GM12892 (cell line): ENCODE results near the gene NCBP3.

ENCODE experiments used
- DNase-seq: peaks from one replicate; pipeline ENCODE4 v3.0.0; 2011; ENCODE audit not compliant: insufficient read length
- FAIRE-seq: peaks from 2 replicates; lab custom pipeline; 2011; peaks lifted over from hg19 to GRCh38; lab: Jason Lieb, UNC
- POLR2A ChIP-seq: IDR thresholded peaks from 2 replicates; pipeline ENCODE4 v1.6.1; 2011; ENCODE audit warnings: low read depth, low read length, control low read depth
- POLR2AphosphoS5 ChIP-seq: IDR thresholded peaks from 2 replicates; pipeline ENCODE4 v1.6.1; 2011; ENCODE audit warnings: low read depth, low read length, control low read depth
- TAF1 ChIP-seq: IDR thresholded peaks from 2 replicates; pipeline ENCODE4 v1.6.1; 2011; ENCODE audit warnings: low read depth, mild to moderate bottlenecking, control low read depth, low read length, borderline replicate concordance

NCBP3 gene

DNA sequence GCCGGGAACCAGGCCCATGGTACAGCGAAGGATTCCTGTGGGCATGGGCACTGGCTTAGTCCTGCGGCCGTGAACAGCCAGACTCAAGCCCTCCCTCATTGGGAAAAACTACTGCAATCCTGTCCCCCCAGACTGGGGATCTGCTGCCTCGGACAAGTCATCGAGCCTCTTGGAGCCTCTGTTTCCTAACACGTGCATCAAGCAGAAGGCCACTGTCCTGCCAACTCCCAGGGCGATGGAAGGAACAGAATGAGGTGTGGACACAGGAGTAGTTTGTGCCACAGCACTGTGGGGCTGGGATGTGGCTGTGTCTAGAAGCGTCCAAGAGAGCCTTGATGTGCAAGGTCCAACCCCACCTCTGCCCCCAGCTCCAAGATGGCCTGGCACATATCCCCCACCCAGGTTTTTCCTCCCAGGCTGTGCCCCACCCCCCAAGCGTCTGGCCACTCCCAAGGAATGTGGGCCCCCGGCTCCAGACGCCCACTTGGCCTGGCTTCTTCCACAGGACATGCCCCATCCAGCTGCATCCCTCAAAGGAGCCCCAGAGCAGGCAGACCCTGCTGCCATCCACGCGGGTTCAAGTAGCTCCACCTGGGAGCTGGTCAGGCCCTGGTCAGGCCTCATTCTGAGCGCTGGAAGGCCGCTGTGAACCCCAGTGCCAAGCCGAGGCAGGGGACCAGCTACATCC is 43.4 kb upstream of the NCBP3 start:
- DNase-seq, result no peak
- FAIRE-seq, result no peak
- TF ChIP-seq POLR2A (no peak), TAF1 (no peak), POLR2AphosphoS5 (no peak)

DNA sequence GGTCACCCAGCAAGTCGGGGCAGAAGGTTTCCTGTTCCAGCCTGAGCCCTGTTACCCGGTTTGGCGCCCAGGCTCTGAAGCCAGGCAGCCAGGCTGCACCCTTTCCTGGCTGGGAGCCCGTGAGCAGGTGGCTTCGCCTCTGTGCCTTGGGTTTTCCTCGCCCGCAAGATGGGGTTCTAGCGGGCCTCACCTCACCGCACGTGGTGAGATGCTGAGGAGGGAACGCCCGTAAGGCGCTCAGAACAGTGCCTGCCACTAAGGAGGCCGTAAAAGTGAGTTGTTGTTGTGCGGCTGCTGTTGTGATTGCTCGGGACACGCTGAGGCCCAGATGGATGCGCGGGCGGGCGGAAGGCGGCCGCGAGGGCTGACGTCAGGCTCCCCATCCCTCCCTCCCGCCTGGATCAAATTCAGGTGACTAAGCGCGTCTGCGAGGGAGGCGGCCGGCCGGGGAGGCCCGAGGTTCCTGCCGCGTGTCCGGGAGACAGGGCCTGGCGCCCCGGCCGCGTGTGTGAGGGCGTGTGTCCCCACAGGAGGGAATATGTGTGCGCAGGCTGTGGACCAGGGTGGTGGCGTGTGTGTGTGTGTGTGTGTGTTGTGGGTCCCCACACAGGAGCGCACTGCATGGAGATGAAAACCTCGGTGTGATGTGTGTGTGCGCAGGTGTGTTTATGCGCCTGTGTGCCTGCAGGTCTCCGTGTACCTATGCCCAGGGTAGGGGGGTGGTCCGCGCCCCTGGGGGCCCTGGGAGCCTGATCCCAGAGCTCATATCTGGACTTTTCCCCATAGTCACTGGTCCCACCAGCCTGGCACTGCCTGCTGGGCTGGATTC is 42.5 kb upstream of the NCBP3 start:
- DNase-seq, result no peak
- TF ChIP-seq TAF1 (no peak), POLR2A (no peak), POLR2AphosphoS5 (no peak)
- FAIRE-seq, result no peak

DNA sequence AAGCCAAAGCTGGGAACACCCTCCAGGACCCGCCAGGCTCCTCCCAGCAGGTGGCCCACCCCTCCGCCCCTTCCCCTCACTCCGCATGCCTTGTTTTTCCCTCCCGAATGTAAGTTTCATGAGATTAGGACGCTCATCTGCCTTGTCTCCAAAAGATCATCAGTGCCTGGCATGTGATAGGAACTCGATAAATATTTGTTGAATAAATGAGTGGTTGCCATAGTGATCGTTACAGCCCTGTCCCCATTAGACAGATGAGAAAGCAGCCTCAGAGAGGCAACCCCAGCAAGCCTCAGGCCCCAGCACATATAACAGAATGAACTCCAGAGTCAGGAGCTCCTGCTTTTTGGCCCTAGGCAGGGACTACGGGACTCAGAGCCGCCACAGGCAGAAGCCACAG is 41.8 kb upstream of the NCBP3 start:
- FAIRE-seq (no peak), DNase-seq (no peak)
- TF ChIP-seq POLR2AphosphoS5 (no peak), TAF1 (no peak), POLR2A (no peak)

DNA sequence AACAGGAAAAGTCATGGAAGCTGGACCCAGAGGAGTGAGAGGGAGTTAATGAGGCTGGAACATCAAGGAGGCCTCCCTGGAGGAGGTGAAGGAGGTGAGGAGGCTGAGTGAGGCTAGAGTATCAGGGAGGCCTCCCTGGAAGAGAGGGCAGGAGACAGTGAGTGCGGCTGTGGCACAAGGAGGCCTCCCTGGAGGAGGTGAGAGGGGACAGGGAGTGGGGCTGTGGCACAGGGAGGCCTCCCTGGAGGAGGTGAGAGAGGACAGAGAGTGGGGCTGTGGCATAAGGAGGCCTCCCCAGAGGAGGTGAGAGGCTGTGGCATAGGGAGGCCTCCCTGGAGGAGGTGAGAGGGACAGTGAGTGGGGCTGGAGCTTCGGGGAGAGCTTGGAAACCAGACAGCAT is 41.3 kb upstream of the NCBP3 start:
- no peak for FAIRE-seq
- TF ChIP-seq POLR2A (no peak), TAF1 (no peak), POLR2AphosphoS5 (no peak)

DNA sequence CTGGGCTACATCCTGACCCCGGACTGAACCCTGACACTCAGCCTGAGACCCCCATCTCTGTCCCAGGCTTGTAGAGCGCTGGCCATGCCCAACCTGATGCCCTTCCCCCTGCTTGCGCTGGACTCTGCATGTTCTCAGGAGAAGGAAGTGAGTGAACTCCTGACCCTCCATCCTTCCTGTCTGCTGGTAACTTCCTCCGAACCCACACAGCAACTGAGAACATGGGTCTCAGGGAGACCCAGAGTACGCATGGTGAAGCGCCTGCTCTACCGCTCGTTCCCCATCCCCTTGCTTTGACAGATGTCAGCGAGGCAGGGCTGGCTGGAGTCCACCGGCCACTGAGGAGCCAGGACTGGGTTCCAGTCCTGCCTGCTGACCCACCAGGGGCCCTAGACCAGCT is 40.7 kb upstream of the NCBP3 start:
- FAIRE-seq, result no peak
- no peak for DNase-seq
- TF ChIP-seq TAF1 (no peak), POLR2AphosphoS5 (no peak), POLR2A (no peak)

More for the DNA sequence above, 41.3 kb upstream of the NCBP3 start:
- DNase-seq, result no peak

DNA sequence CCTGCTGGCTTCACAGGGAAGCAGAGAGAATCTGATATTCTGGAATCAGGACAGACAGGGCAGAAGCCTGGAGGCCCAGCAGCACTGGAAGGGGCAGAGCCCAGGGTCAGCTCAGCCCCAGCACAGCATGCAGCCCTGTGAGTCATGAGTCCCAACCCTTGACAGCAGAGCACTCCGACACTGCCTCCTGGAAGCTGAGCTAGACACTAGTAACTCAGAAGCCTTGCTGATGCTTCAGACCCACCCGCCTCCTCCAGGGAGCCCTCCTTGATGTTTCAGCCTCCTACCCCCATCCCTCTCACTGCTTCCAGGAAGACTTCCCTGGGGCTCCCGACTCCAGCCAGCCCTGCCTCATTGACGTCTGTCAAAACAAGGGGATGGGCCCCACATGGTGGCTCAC is 39.9 kb upstream of the NCBP3 start:
- DNase-seq, result no peak
- TF ChIP-seq TAF1, result no peak
- TF ChIP-seq POLR2AphosphoS5, result no peak
- no peak for TF ChIP-seq POLR2A
- no peak for FAIRE-seq

DNA sequence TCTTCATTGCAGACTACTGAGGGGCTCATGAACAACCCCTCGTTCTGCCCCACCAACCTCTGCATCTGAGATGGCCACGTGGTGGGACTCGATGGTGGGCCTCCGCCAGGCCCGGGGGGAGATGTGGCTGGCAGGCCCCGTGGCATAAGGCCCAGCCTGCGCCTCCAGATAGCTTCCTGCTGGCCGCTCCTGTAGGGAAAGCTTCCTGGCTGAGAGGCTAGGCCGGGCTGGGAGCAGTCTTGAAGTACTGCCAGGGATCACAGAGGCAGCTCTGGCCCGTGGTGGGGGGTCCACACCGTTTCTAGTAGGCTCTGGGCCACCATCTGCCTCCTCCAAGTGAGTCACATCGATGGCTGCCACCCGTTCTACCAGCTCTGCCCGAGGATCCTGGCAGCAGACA is 39.2 kb upstream of the NCBP3 start:
- TF ChIP-seq POLR2AphosphoS5 (no peak), TAF1 (no peak), POLR2A (no peak)
- DNase-seq, result no peak
- FAIRE-seq, result no peak

DNA sequence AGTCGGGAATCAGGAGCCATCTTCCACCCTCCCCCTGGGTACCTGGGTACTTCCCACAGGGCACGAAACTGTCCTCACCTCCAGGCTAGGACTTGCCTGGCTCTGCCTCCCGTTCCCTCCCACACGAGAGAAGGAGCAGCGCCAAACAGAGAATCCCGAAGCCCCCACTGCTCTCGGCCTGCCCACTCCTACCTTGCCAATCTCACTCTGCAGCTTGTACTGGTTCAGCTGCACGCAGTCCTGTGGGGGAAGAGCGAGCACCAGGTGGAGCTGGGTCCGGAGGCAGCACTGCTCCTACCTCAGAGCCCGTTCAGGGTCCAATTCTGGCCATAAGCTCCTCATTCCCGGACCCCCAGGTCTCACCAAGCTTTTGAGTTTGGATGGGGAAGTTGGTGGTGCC is 38.1 kb upstream of the NCBP3 start:
- DNase-seq (no peak), FAIRE-seq (no peak)
- TF ChIP-seq TAF1 (no peak), POLR2A (no peak), POLR2AphosphoS5 (no peak)

DNA sequence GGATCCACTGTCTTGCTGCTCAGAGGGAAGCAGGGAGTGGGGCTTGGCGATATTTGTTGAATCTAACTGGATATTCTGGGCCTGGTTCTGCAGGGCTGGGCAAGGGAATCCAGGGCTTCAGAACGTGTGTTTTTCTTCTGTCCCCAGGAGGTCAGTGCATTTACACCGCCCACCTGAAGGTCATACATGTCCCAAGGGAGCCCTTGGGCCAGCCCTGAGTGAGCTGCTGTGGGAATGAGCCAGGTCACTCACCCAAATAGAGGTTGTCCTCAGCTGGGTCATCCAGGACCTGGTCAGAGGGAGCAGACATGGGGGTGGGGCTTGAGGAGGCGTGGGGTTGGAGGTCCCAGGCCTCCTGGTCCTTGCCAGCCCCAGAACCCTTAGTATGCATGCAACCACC is 36.2 kb upstream of the NCBP3 start:
- TF ChIP-seq POLR2A (no peak), POLR2AphosphoS5 (no peak), TAF1 (no peak)
- DNase-seq (no peak), FAIRE-seq (no peak)

DNA sequence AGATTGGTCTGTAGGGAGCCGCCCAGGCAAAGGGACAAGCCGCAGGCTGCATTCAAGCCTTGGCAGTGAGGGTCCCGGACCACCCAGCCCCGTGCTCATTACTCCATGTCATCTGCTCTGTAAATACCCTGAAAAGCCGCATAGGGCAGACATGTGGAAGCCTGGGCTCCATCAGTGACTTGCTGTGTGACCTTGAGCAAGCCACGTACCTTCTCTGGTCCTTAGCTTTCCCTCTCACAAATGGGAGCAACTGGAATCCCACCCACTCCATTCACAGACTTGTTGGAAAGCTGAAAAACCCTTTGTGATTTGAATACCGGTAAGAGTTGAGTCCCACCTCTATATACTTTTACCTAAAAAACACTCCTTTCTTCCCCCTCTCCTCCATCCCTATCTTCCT is 34.9 kb upstream of the NCBP3 start:
- TF ChIP-seq POLR2AphosphoS5, result no peak
- TF ChIP-seq TAF1, result no peak
- TF ChIP-seq POLR2A, result no peak
- DNase-seq (no peak), FAIRE-seq (no peak)

DNA sequence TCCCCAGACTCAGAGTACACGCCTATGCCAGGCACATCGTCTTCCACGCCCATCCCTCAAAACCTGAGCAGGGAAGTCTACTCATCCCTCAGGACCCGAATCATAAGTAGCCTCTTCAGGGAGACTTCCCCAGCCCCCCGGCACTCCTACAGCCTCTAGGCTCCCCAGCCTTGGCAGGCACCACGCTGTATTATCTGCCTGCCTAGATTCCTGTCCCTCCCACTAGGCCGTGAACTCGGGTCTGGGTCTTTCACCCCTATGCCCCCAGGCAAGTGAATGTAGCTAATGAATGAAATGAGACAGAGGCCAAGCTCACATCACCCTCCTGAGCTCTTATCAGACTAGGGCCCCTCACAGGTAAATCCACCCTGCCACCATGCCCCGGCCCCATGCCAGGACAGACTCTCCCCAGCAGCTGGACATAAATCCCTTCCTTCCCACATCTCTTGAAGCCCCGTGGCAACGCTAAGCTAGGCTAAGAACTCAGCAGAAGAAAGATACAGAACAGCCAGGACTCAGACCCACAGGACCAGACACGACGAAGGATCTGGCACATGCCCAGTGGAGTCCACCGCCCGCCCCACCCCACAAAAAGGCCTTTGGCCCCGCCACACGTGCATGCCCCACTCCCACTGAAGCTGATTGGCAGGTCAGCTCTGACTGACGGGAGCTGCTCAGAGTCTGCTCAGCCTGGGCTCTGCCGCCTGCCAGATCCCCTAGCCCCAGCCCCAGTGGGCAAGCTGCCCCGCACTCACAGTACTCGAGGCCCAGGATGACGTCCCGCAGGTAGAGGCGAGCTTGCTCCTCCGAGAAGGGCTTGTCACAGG is 33.8 kb upstream of the NCBP3 start:
- DNase-seq (no peak), FAIRE-seq (no peak)
- TF ChIP-seq POLR2A (no peak), POLR2AphosphoS5 (no peak), TAF1 (no peak)
